ENCODE measurements around the gene MLX.
A peak's percentile ranks its signal among the peaks of the same experiment; 100 is the strongest.

Gene MLX

DNA sequence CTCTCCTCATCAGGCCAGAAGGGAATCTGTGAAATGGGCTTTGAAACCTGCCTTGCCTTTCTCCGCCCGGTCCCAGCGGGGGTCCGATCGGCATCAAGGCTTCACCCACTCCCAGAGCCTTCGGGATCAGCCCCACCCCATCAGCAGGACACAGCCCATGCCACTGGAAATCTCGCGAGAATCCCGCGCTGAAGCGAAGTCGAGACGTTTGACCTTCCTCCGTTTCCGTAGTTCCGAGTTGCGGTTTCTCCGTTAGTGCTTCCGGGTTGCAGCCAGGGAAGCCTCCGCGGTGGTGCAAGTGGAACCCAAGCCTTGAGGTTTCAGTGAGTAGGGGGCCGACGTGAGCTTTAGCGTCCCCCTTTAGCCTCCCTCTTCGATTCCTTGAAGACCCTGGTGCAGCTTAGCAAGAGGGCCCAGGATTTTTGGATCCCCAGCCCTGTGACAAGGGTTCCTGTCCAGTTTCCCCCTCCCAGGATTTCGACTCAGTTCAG lies 5.0 kb upstream of the MLX start, which contains the start of gene COASY:
COASY (plus strand) TSS at position 252 of the 491 bp plus-strand sequence. CDS start 475 bp downstream, outside the sequence.
- TF ChIP-seq GATA3 (IDR thresholded peaks at IDR 0.05; ENCODE audit: low read depth, low read length): no peak
- TF ChIP-seq GATA2 (IDR thresholded peaks at IDR 0.05; ENCODE audit: low read depth, low read length): peak; percentile 15; the same call in 1 of the 2 replicates

DNA sequence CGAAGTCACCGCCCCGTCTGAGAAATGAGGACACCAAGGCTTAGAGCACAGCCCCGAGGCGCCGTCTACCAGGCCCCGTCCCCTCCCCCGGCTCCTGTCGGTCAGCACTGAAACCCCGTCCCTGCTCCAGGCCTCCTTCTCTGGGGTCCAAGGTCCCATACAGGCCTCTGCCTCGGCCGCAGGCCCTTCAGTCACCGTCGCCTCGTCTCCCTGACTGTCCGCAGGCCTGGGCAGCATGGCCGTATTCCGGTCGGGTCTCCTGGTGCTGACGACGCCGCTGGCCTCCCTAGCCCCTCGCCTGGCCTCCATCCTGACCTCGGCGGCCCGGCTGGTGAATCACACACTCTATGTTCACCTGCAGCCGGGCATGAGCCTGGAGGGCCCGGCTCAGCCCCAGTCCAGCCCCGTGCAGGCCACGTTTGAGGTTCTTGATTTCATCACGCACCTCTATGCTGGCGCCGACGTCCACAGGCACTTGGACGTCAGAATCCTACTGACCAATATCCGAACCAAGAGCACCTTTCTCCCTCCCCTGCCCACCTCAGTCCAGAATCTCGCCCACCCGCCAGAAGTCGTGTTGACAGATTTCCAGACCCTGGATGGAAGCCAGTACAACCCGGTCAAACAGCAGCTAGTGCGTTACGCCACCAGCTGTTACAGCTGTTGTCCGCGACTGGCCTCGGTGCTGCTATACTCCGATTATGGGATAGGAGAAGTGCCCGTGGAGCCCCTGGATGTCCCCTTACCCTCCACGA lies 4.3 kb upstream of the MLX start:
- no peak for TF ChIP-seq GATA3 (IDR thresholded peaks at IDR 0.05; ENCODE audit: low read depth, low read length)
- TF ChIP-seq GATA2 (IDR thresholded peaks at IDR 0.05; ENCODE audit: low read depth, low read length): no peak

DNA sequence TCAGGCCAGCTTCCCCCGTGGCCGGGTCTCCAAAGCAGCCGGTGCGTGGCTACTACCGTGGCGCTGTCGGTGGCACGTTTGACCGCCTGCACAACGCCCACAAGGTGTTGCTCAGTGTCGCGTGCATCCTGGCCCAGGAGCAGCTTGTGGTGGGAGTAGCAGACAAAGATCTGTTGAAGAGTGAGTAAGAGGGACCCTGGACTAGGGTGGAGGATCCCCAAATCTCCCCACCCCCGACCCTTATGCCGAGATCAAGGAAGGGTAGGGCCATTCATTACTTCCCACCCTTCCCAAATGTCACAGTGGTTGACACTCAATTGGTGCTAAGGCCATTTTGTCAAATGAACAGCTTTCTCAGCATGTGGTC lies 3.8 kb upstream of the MLX start:
- TF ChIP-seq GATA2 (IDR thresholded peaks at IDR 0.05; ENCODE audit: low read depth, low read length): no peak
- TF ChIP-seq GATA3 (IDR thresholded peaks at IDR 0.05; ENCODE audit: low read depth, low read length): no peak

DNA sequence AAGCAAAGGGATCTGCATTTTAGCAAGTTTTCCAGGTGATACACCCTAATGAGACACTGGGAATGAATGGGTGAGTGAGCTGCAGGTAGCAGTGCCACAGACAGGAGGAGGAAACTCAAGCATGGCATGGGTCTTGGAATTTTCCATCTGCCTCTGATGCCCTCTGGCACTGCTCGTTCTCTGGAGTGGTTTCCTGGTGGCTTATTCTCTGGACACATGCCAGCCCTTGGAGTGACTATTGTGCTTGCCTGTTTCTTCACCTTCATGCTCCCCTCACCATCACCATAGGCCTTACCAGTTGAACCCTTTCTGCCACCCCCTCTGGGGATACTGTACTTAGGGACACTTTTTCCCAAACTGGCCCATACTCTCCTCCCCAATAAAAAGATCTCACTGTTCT lies 3.4 kb upstream of the MLX start:
- TF ChIP-seq GATA3 (IDR thresholded peaks at IDR 0.05; ENCODE audit: low read depth, low read length): no peak

DNA sequence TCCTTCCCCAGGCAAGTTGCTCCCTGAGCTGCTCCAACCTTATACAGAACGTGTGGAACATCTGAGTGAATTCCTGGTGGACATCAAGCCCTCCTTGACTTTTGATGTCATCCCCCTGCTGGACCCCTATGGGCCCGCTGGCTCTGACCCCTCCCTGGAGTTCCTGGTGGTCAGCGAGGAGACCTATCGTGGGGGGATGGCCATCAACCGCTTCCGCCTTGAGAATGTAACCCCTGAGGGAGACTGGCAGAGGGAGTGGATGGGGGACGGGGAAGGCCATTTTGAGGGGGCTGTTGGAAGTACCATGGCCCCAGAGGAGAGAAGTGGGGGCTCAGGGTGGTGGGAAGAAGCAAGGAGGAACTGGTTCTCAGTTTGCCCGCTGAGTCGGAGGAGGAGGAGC lies 3.0 kb upstream of the MLX start:
- no peak for TF ChIP-seq GATA2 (IDR thresholded peaks at IDR 0.05; ENCODE audit: low read depth, low read length)

DNA sequence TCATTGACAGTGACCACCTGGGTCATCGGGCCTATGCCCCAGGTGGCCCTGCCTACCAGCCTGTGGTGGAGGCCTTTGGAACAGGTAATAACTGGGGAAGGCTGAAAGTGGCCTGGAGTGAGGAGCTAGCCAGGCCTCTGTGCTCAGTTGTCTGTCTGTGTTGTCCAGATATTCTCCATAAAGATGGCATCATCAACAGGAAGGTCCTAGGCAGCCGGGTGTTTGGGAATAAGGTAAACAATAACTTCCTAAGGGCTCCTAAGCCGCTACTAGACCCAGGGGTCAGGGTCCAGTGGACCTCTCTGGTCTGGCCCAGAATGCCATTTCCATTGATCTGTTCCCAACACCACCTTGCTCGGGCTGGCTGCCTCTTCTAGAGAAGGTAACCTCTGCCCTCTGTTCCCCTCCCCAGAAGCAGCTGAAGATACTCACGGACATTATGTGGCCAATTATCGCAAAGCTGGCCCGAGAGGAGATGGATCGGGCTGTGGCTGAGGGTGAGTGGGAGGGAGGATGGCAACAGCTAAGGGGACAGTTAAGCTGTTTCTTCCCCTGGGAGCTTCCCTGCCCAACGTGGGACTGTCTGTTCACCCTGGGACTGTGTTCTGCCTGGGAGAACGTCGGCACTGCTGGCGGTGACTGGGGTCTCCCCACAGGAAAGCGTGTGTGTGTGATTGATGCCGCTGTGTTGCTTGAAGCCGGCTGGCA lies 1.9 kb upstream of the MLX start:
- no peak for TF ChIP-seq GATA3 (IDR thresholded peaks at IDR 0.05; ENCODE audit: low read depth, low read length)
- TF ChIP-seq GATA2 (IDR thresholded peaks at IDR 0.05; ENCODE audit: low read depth, low read length): no peak

DNA sequence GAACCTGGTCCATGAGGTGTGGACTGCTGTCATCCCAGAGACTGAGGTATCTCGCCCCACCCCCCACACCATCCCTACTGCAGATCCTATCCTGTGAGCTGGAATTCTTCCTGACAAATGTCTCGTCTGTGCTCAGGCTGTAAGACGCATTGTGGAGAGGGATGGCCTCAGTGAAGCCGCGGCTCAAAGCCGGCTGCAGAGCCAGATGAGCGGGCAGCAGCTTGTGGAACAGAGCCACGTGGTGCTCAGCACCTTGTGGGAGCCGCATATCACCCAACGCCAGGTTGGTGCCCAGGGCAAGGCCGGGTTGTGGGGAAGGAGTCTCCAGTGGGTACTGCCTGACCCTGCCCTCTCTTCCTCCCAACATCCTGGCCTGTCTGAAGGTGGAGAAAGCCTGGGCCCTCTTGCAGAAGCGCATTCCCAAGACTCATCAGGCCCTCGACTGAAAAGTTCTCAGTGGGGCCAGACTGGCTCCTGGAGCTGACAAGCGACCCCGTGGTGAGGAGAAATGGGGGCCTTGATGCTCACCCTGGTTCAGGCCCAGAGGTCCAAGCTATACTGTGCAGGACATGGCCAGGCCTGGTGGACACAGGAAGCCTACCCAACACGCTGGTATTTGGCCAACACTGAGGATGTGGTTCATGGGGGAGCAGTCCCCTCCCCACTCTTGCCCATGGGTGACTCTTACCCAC lies 1.2 kb upstream of the MLX start:
- TF ChIP-seq GATA2 (IDR thresholded peaks at IDR 0.05; ENCODE audit: low read depth, low read length): no peak
- TF ChIP-seq GATA3 (IDR thresholded peaks at IDR 0.05; ENCODE audit: low read depth, low read length): no peak

DNA sequence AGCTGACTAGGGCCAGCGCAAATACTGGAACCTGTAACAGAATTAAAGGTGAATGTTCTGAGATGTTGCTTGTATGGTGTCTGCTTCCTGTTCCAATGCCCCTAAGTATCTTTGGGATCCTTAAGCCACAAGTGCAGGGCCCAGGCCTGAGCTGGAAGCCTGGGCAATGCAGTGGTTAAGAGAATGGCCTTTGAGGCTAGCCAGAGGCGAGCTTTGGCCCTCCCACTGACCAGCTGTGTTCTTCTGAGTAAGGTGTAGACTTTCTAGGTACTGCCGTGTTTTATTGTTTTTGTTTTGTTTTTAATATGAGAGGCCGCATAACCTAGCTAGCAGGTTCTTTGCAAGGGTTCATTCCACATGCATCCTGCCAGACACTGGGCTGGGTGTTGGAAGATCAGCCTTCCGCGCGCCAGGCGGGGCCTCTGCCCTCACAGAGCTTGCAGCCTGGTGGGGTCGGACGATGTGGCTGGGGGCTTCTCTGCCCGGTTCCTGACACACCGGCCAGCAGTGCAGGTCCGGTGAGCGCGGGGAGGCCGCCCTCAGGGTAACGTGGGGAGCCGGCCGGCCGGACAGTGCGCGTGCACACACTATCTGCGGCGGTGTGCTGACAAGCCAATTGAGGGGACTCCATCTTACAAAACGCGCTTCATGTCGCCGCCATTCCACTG lies 551 bp upstream of the MLX start:
- TF ChIP-seq GATA2 (IDR thresholded peaks at IDR 0.05; ENCODE audit: low read depth, low read length): no peak
- TF ChIP-seq GATA3 (IDR thresholded peaks at IDR 0.05; ENCODE audit: low read depth, low read length): no peak

DNA sequence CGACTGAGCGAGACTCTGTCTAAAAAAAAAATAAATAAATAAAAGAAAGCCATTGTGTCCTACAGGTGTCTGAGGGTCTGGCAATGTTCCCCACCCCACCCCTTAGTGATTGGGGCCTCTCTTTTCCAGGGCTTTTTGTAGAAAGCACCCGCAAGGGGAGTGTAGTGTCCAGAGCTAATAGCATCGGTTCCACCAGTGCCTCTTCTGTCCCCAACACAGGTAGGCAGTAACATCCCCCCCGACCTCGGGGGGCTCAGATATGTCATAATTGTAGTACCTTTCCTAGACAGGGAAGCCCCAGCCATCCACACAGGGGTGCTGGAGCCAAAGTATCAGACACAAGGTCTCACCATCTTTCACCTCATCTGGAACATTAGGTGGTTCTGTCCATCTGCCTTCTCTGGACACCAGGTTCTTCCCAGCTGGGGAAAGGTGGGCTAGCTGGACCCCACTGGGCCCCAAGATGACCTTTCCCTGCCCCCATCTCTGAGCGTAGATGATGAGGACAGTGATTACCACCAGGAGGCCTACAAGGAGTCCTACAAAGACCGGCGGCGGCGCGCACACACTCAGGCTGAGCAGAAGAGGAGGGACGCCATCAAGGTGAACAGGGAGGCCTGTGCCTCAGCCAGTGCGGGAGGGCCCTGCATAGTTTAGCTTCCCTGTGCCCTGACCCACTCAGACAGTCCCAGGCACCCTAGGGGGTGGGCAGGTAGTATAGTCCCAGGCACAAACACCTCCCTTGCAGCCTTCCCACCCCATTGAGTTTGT lies 1.6 kb downstream of the MLX start:
- TF ChIP-seq GATA3 (IDR thresholded peaks at IDR 0.05; ENCODE audit: low read depth, low read length) (no peak), GATA2 (IDR thresholded peaks at IDR 0.05; ENCODE audit: low read depth, low read length) (no peak)

DNA sequence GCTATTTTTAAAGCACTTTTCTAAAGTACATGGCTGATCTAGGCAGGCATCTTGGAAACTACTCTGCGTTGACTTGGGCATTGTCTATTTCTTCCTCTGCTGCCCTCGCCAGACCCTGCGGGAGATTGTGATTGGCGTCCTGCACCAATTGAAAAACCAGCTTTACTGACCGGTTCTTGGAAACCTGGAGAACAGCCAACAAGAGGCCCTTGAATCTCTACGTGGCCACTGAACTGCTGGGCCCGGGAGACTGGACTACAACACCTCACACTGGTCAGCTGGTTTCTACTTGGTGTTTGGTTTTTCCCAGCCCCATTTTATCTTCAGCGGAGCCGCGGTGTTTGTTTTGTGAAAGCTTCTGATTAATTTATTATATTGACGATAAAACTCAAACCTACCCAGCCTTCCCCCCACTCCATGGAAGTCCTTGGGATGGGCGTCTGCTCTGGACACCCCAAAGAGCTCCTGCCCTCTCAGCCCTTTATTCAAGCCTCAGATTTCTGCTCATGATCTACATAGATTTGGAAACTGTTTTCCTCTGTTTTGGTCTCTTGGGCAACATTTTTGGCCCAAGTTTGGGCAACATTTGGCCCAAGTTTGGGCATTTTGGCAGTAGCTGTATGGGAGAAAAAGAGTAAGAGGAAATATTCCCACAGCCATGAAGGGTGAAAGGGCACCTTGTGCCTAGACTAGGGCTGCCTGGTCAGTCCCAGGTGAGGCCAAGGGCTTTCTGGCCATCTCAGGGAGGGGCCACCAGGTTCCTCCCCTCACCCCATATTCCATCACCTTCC lies 4.7 kb downstream of the MLX start:
- TF ChIP-seq GATA3 (IDR thresholded peaks at IDR 0.05; ENCODE audit: low read depth, low read length) (no peak), GATA2 (IDR thresholded peaks at IDR 0.05; ENCODE audit: low read depth, low read length) (no peak)

DNA sequence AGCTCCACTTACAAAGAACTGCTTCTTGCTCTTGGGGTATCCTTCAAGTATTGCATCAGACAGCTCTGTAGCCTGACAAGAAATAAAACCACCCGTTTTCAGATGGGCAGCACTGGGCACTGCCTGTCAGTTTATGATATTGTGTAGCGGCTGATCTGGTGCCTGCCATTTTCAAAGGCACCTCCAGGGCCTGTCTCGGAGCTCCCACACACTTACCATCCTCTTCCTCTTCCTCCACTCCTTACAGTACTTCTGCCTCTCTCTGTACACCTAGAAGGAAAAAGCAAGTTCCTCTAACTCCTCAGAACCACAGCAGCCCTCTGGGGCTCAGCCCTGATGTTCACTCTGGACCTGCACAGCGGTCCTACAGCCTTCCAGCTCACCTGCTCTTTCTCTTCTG lies 6.2 kb downstream of the MLX start:
- TF ChIP-seq GATA2 (IDR thresholded peaks at IDR 0.05; ENCODE audit: low read depth, low read length): no peak
- no peak for TF ChIP-seq GATA3 (IDR thresholded peaks at IDR 0.05; ENCODE audit: low read depth, low read length)

DNA sequence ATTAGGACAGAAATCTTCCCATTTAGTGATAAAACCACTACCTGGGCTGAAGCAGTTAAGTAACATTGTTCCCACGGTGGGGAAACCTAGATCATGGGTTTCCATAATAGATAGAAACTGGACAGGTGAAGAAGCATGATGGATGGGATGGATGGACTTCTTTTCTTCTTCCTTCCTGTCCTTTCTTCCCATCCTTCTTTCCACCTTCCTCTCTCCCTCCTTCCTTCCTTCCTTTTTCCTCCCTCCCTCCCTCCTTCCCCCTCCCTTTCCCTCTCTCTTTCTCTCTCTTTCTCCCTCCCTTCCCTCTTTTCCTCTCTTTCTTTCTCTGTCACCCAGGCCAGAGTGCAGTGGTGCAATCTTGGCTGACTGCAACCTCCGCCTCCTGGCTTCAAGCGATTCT lies 7.6 kb downstream of the MLX start:
- TF ChIP-seq GATA3 (IDR thresholded peaks at IDR 0.05; ENCODE audit: low read depth, low read length): no peak
- TF ChIP-seq GATA2 (IDR thresholded peaks at IDR 0.05; ENCODE audit: low read depth, low read length): no peak

DNA sequence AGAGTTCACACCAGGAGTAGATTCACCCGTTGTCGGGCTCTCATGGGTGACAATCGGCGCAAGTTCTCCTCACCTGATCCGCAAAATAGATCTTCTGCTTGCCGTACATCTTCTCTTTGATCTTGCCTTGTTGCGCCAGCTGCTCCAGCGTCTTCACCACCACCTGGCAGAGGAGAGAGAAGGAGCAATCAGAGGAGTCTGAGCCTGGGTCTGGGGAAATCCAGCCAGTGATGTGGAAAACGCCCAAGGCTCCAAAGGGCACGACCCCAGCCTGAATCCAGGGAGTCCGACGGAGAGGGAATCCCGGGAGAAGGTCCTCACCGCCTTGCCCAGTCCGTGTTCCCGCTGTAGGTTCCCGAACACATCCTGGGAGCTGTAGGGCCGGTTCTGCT lies 10.2 kb downstream of the MLX start:
- TF ChIP-seq GATA3 (IDR thresholded peaks at IDR 0.05; ENCODE audit: low read depth, low read length): no peak
- no peak for TF ChIP-seq GATA2 (IDR thresholded peaks at IDR 0.05; ENCODE audit: low read depth, low read length)
